HG03558 (cell line): ENCODE data around the gene STOML1.

ENCODE experiments used
- ATAC-seq: cut with Tn5 transposase; IDR thresholded peaks from one replicate; pipeline ENCODE4 v1.9.1; 2021; ENCODE audit warnings: moderate number of reproducible peaks; ENCODE audit not compliant: unreplicated experiment; ENCODE audit errors: extremely low read depth

The STOML1 gene

DNA sequence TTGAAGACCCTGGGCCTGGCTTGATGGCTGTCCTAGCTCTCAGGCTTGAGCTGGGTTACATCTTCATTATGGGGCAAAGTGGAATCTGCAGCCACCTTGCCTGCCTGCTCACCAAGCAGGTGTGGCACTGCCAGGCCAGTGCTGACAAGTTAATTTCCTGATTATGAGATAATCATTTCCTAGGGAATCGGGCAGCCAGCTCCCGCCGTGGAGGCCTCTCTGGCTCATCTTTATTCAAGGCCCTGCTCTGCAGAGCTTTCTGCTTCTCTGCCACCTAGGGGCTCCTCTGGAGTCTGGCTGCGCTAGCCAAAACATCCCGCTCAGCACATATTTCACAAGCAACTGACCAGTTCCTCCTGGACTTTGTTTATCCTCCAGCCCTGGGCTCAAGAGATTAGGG lies 55.9 kb downstream of the STOML1 start:
- ATAC-seq = no peak

DNA sequence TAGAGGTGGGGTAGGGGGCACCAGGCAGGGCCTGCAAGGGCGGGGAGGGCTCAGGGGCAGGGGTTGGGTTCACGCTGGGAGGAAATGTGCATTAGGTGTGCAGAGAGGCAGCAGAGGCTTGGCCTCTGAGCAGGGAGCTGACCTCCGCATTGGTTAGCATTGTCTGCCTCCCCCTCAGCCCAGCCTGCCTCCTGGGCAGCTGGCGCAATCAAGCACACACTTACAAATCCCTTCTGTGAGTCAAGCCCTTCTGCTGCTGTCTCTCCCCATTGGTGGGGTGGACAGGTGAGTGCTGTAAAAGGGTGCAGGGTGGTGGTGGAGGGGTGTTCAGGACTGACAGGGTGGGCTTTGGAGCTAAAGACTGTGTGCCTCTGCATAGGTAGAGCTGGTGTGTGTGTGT lies 56.5 kb downstream of the STOML1 start:
- no peak for ATAC-seq

DNA sequence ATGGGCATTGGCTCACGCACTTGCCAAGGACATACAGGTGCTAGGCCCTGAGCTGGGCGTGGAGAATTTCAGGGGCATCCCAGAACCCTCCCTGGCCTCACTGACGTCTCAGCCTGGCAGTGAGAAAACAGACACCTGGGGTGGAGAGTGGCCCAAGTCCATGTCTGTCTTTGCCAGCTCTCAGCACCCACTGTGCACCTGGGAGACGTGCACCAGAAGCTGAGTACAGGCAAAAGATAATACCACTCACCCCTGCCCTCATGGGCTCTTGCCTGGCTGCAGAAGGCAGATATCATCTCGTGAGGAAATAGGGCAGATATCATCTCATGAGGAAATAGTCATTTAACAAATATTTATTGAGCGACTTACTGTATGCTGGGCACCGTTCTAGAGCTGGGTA lies 57.8 kb downstream of the STOML1 start:
- no peak for ATAC-seq

DNA sequence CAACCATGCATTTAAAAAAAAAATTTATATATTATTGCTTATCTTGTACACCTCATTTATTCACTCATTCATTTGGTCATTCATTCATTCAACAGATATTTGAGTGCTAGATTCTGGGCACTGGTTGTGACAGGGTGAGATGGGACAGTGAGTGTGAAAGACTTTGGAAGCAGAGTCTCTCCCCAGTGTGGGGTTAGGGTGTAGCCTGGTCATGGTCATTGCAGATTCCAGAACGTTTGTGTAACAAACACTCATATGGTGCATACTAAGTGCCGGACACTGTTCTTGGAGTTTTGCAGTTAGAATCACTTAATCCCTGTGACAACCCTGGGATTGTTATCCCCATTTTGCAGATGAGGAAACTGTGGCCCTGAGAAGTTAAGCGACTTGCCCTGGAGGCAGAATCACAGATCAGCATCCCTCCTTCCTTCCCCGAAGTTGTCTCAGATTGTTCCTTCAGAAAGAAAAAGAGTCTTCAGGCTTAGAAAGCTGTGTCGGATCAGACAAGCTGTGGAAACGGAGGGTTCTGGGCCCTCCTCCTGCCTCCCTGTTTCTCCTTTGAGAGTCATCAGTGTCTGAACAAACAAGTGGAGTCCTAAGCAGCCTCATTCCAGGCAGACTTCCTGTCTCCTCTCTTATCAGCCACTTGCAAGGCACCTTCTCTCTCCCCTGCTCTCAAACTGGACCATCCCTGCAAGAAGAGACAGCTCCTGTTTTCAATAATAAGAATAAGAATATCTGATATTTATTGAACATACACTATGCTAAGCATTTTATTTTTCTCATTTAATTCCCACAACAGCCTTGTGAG lies 59.5 kb downstream of the STOML1 start:
- no peak for ATAC-seq

DNA sequence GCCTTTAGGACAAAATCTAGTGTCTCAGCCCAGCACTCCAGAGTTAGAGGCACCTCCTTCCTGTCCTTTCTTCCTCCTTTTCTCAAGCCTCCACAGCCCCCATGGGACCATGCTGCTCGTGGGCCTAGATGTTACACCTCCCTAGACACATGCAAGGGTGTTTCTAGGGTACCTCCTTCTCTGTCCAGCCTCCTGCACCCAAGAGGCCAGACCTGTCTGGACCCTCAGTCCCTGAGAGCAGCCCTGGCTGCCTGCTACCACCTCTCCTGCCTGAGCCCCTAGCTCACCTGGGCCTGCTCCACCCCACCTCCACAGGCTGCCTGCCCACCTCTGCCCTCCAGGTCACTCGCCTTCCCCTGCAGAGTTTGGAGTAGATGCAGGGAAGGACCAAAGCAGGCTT lies 60.7 kb downstream of the STOML1 start:
- ATAC-seq = no peak

DNA sequence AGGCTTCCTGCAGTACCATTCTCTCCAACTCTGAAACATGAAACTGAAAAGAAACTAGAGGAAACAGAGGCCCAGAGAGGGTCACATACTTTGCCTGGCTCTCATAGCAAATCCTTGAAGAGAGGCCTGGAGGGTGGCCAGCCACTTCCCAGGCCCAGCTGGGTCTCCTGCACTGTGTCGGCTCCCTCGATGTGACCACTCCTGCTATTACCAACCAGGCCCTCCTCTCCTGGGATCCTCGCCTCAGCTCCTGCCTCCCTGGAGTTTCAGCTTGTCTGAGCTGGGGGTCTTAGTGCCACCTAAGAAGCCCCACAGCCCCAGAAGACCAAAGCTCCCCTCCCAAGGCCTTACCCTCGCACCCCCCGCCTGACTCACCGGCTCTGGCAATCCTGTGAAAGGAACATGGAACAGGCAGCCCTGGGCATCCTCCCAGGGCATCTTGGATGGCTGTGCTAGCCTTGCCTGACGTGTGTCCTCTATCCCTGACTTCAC lies 61.3 kb downstream of the STOML1 start:
- no peak for ATAC-seq

DNA sequence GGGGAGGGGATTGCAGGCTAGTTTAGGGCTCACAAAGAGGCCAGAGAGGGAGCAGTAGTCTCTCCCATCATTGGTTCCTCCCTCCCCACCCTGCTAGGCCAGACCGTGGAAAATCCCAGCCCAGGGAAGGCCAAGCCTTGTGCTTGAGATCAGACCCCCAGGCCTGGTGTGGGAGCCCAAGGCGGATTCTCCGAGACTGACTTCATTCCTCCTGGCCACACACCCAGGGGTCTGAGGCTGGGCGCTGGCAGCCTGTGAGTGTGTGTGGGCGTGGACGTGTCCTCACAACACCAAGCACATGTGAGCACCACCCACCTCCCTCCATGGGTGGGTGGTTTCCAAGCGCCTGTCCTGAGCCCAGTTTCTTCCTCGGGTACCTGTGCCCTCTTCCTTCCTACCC lies 61.7 kb downstream of the STOML1 start:
- ATAC-seq = no peak

DNA sequence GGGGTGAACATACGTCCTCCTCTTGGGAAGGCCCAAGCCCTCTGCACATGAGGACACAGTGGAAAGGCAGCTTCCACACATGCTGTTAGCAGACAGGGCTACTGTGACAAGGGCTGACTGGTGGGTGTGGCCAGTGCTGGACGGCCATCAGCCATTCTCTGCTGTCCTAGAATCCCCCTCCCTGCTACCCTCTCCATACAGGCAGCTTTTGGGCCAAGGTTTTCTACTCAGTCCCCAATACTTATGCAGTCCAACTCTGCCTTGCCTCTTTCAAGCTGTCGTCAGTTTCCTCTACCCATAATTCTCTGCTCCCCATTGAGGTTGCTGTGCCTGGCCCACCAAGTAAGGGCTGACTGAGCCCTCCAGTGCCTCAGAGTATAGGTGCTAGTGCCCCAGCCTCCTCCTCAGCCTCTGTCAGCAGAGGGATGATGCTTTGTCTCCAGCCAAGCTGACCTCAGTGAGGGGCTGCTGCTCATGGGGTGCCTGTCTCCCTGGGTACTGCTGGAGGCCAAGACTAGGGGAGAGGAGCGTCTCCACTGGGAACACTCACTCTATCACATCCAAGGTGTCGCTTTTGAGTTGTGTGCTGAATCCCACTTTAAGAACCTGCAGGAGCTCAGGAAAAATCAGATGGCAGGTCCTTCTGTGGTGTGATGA lies 63.0 kb downstream of the STOML1 start:
- ATAC-seq = no peak
